K562 (cell line): ENCODE measurements around the gene TWSG1. TPM values are rescaled to one million over a fixed set of nuclear protein-coding genes. Genes with fewer than 3 reads are reported as not detected.
A peak's percentile ranks its signal among the peaks of the same experiment; 100 is the strongest.

Experiments
- CAMTA2 ChIP-seq: fragments of 250-450 bp; sonication (Bioruptor Pico); conservative IDR thresholded peaks from 2 replicates; pipeline ENCODE4 v1.5.1; 2022
- CBX3 ChIP-seq, 2 experiments: IDR thresholded peaks; 1 replicate in 1 of 2; 2 replicates in 1 of 2; pipeline ENCODE4 v1.6.1; 2012; ENCODE audit warnings: inconsistent platforms in 2 of 2, low read length in 2 of 2, borderline replicate concordance in 1 of 2, control low read depth in 1 of 2
- ETV5 ChIP-seq: sonication (generic); formaldehyde crosslinking; IDR thresholded peaks from 2 replicates; pipeline ENCODE4 v1.4.0; 2020; ENCODE audit warnings: low read depth, mild to moderate bottlenecking, missing genetic modification reagents
- FOXM1 ChIP-seq, 2 experiments: fragments of 450-650 bp in 1 of 2; sonication (generic) in 1 of 2; formaldehyde crosslinking in 1 of 2; IDR thresholded peaks; 2 replicates each; pipeline versions ENCODE4 v1.6.1 to v1.9.0; 2017 to 2022; ENCODE audit warnings: low read depth in 2 of 2, mild to moderate bottlenecking in 2 of 2, missing genetic modification reagents in 1 of 2, moderate library complexity in 1 of 2
- FOXP1 ChIP-seq: sonication (generic); formaldehyde crosslinking; IDR thresholded peaks from 2 replicates; pipeline ENCODE4 v1.8.0; 2022; ENCODE audit warnings: mild to moderate bottlenecking, missing genetic modification reagents
- GATAD2B ChIP-seq: fragments of 450-650 bp; IDR thresholded peaks from 2 replicates; pipeline ENCODE4 v1.6.1; 2017; ENCODE audit warnings: mild to moderate bottlenecking, borderline replicate concordance
- HMG20A ChIP-seq: fragments of 450-650 bp; formaldehyde crosslinking; conservative IDR thresholded peaks from 2 replicates; pipeline ENCODE4 v1.4.0; 2020; ENCODE audit warnings: mild to moderate bottlenecking, mixed read lengths
- ILF3 ChIP-seq: fragments of 450-650 bp; IDR thresholded peaks from 2 replicates; pipeline ENCODE4 v1.6.1; 2018; ENCODE audit warnings: antibody characterized with exemption, mild to moderate bottlenecking, moderate library complexity, borderline replicate concordance
- KAT2B ChIP-seq: IDR thresholded peaks from one replicate; pipeline ENCODE4 v1.6.1; 2012; ENCODE audit warnings: low read depth, mild to moderate bottlenecking, control low read depth, inconsistent platforms, low read length, moderate library complexity
- LARP7 ChIP-seq: fragments of 450-650 bp; IDR thresholded peaks from 2 replicates; pipeline ENCODE4 v1.6.1; 2016
- MAFF ChIP-seq: IDR thresholded peaks from 2 replicates; pipeline ENCODE4 v1.6.1; 2012; ENCODE audit warnings: low read length, improper control_type of control experiment
- PHF21A ChIP-seq: fragments of 450-650 bp; IDR thresholded peaks from 2 replicates; pipeline ENCODE4 v1.6.1; 2017; ENCODE audit warnings: low read depth, borderline replicate concordance
- RBM17 ChIP-seq: fragments of 200-400 bp; formaldehyde crosslinking; IDR thresholded peaks from 2 replicates; pipeline ENCODE4 v1.6.1; 2017; ENCODE audit warnings: low read depth, mild to moderate bottlenecking, low read length, borderline replicate concordance
- ZFP30 ChIP-seq: fragments of 250-450 bp; sonication (Bioruptor Pico); IDR thresholded peaks from 2 replicates; pipeline ENCODE4 v1.8.0; 2022; ENCODE audit warnings: moderate library complexity, mild to moderate bottlenecking, inconsistent platforms, borderline replicate concordance
- ZNF224 ChIP-seq: sonication (generic); formaldehyde crosslinking; IDR thresholded peaks from 2 replicates; pipeline ENCODE4 v1.8.0; 2022; ENCODE audit warnings: mild to moderate bottlenecking, missing genetic modification reagents
- ZNF408 ChIP-seq: fragments of 250-450 bp; sonication (Bioruptor Pico); IDR thresholded peaks from 2 replicates; pipeline ENCODE4 v1.4.0; 2020; ENCODE audit warnings: low read depth, mild to moderate bottlenecking, moderate library complexity
- ZSCAN29 ChIP-seq: fragments of 450-650 bp; IDR thresholded peaks from 2 replicates; pipeline ENCODE4 v1.6.1; 2017
- polyA plus RNA-seq, 8 experiments: library from polyadenylated mRNA; depleted of rRNA in 4 of 8; stranded (reverse) in 5 of 8; unstranded in 3 of 8; fragments of >200 nt; fragmentation: Nextera tagmentation in 2 of 8; fragmentation: Illumina TruSeq in 1 of 8; extraction: Ambion mirVana in 2 of 8; extraction: Trizol in 1 of 8; gene quantifications; 2 replicates each; pipeline versions ENCODE4 v1.2.1 to v1.2.3, GENCODE V29; 2011 to 2014; ENCODE audit warnings: inconsistent platforms in 1 of 8, missing spikeins in 1 of 8
- total RNA-seq, 7 experiments: library from RNA; depleted of rRNA in 6 of 7; stranded (reverse); fragments of >200 nt in 6 of 7; fragmentation: Illumina TruSeq in 2 of 7; extraction: Trizol in 2 of 7; gene quantifications; 2 replicates each; pipeline versions ENCODE4 v1.2.1 to v1.2.3, GENCODE V29; 2011 to 2021; ENCODE audit warnings: low replicate concordance in 1 of 7
- TF ChIP-seq, protein P1 (sequence below): sonication (generic); formaldehyde crosslinking; IDR thresholded peaks from 2 replicates; pipeline ENCODE4 v1.8.0; 2022; ENCODE audit warnings: mild to moderate bottlenecking, missing genetic modification reagents, borderline replicate concordance
- TF ChIP-seq, protein P2 (sequence below): fragments of 450-650 bp; IDR thresholded peaks from 2 replicates; pipeline ENCODE4 v1.7.1; 2018; ENCODE audit warnings: mild to moderate bottlenecking, low read depth; ENCODE audit not compliant: partially characterized antibody
- TF ChIP-seq, protein P3 (sequence below): fragments of 450-650 bp; IDR thresholded peaks from 2 replicates; pipeline ENCODE4 v1.6.1; 2016; ENCODE audit warnings: missing biosample characterization, missing genetic modification characterization
- TF ChIP-seq, protein P4 (sequence below): fragments of 450-650 bp; conservative IDR thresholded peaks from 2 replicates; pipeline ENCODE4 v1.6.1; 2016; ENCODE audit warnings: missing genetic modification characterization, low read depth, mild to moderate bottlenecking, missing compliant biosample characterization, moderate library complexity

The TWSG1 gene
- total and polyA plus RNA-seq, 9 of the 15 experiments (the other 6 are each of a cell fraction or from before 2014, with no cell fraction given) = 10.4 to 37.2 (median 25.1) TPM

DNA sequence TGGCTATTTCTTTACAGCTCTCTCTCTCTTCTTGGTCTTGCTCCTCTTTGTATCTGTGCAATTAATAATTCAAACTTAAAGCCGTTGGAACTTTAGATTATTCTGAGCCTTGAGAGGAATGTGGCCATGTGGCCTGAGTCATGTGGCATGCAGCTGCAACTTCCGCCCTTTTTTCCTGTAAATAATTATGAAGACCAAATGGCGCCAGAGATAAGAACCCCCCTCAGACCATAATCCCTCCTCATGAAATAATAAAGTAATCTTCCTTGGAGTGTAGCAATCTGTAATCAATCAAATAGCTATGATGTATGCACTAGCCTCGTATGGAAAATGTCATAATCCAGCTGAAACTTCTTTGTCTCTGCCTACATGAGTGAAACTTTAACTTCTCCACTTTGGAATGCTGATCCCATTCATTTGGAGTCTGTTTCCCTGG, 13.5 kb upstream of the TWSG1 start (continued):
- TF ChIP-seq, protein P1, sequence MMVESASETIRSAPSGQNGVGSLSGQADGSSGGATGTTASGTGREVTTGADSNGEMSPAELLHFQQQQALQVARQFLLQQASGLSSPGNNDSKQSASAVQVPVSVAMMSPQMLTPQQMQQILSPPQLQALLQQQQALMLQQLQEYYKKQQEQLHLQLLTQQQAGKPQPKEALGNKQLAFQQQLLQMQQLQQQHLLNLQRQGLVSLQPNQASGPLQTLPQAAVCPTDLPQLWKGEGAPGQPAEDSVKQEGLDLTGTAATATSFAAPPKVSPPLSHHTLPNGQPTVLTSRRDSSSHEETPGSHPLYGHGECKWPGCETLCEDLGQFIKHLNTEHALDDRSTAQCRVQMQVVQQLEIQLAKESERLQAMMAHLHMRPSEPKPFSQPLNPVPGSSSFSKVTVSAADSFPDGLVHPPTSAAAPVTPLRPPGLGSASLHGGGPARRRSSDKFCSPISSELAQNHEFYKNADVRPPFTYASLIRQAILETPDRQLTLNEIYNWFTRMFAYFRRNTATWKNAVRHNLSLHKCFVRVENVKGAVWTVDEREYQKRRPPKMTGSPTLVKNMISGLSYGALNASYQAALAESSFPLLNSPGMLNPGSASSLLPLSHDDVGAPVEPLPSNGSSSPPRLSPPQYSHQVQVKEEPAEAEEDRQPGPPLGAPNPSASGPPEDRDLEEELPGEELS (CRISPR knock-in tag) = no peak
- no peak for TF ChIP-seq ETV5 (CRISPR knock-in tag)
- TF ChIP-seq CAMTA2 (CRISPR knock-in tag) = no peak
- no peak for TF ChIP-seq PHF21A
- TF ChIP-seq ILF3 = no peak
- peak; percentile 72; the same call in 1 of the 2 replicates for TF ChIP-seq FOXP1 (CRISPR knock-in tag)
- TF ChIP-seq FOXM1 (IDR thresholded peaks at IDR 0.05; ENCODE audit: low read depth) = peak; percentile 64; the same call in 1 of the 2 replicates
- no peak for TF ChIP-seq FOXM1 (CRISPR knock-in tag; IDR thresholded peaks at IDR 0.05; ENCODE audit: low read depth)
- no peak for TF ChIP-seq LARP7
- TF ChIP-seq ZFP30 (CRISPR knock-in tag) = no peak
- no peak for TF ChIP-seq GATAD2B
- peak in 1 of 2 experiments; percentile 60; a peak in 1 of 3 replicates for TF ChIP-seq CBX3 (IDR thresholded peaks at IDR 0.05; ENCODE audit: borderline replicate concordance in 1 of 2, low read length in 2 of 2)
- TF ChIP-seq KAT2B = no peak
- peak; percentile 14; the same call in 1 of the 2 replicates for TF ChIP-seq MAFF
- TF ChIP-seq, protein P2, sequence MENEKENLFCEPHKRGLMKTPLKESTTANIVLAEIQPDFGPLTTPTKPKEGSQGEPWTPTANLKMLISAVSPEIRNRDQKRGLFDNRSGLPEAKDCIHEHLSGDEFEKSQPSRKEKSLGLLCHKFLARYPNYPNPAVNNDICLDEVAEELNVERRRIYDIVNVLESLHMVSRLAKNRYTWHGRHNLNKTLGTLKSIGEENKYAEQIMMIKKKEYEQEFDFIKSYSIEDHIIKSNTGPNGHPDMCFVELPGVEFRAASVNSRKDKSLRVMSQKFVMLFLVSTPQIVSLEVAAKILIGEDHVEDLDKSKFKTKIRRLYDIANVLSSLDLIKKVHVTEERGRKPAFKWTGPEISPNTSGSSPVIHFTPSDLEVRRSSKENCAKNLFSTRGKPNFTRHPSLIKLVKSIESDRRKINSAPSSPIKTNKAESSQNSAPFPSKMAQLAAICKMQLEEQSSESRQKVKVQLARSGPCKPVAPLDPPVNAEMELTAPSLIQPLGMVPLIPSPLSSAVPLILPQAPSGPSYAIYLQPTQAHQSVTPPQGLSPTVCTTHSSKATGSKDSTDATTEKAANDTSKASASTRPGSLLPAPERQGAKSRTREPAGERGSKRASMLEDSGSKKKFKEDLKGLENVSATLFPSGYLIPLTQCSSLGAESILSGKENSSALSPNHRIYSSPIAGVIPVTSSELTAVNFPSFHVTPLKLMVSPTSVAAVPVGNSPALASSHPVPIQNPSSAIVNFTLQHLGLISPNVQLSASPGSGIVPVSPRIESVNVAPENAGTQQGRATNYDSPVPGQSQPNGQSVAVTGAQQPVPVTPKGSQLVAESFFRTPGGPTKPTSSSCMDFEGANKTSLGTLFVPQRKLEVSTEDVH = no peak
- TF ChIP-seq, protein P3, sequence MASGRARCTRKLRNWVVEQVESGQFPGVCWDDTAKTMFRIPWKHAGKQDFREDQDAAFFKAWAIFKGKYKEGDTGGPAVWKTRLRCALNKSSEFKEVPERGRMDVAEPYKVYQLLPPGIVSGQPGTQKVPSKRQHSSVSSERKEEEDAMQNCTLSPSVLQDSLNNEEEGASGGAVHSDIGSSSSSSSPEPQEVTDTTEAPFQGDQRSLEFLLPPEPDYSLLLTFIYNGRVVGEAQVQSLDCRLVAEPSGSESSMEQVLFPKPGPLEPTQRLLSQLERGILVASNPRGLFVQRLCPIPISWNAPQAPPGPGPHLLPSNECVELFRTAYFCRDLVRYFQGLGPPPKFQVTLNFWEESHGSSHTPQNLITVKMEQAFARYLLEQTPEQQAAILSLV (tag) = no peak
- no peak for TF ChIP-seq ZNF408 (CRISPR knock-in tag)
- TF ChIP-seq ZNF224 = no peak
- TF ChIP-seq RBM17 = no peak
- TF ChIP-seq ZSCAN29 = no peak
- no peak for TF ChIP-seq HMG20A (CRISPR knock-in tag)
- TF ChIP-seq, protein P4, sequence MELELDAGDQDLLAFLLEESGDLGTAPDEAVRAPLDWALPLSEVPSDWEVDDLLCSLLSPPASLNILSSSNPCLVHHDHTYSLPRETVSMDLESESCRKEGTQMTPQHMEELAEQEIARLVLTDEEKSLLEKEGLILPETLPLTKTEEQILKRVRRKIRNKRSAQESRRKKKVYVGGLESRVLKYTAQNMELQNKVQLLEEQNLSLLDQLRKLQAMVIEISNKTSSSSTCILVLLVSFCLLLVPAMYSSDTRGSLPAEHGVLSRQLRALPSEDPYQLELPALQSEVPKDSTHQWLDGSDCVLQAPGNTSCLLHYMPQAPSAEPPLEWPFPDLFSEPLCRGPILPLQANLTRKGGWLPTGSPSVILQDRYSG (tag) = no peak
